Limb (tissue), 2 donors: ENCODE results near the gene RAVER2.

Source experiments
- DNase-seq, 2 donors: peaks; one replicate each; pipeline ENCODE4 v3.0.0-alpha.2; 2016; ENCODE audit errors: extremely low spot score in 2 of 2

The RAVER2 gene

DNA sequence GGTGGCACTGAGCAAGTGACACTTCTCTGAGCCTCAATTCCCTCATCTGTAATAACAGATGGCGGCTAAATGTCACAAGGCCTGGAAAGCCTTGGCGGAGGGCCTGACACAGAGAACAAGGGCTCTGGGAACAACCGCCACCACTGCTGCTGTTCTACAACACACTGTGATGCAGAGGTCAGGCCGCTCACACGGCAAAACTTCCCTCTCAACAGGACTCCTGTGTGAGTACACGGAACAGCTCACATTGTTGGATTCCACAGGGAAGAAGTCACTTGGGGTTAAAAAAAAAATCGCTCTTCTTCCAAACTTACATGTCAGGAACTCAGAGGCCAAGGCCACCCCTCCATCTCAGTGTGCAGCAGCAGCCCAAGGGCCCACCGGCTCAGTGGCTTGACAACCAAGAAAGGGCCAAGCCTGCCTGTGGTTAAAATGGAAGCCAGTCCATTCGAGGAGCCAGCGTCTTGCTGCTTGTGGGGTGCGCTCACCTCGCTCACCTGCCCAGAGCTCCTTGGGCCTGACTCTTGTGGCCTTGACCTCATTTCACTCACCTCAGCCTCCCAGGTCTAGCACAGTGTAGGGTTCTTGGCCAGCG lies 101.1 kb downstream of the RAVER2 start:
- DNase-seq: no peak

DNA sequence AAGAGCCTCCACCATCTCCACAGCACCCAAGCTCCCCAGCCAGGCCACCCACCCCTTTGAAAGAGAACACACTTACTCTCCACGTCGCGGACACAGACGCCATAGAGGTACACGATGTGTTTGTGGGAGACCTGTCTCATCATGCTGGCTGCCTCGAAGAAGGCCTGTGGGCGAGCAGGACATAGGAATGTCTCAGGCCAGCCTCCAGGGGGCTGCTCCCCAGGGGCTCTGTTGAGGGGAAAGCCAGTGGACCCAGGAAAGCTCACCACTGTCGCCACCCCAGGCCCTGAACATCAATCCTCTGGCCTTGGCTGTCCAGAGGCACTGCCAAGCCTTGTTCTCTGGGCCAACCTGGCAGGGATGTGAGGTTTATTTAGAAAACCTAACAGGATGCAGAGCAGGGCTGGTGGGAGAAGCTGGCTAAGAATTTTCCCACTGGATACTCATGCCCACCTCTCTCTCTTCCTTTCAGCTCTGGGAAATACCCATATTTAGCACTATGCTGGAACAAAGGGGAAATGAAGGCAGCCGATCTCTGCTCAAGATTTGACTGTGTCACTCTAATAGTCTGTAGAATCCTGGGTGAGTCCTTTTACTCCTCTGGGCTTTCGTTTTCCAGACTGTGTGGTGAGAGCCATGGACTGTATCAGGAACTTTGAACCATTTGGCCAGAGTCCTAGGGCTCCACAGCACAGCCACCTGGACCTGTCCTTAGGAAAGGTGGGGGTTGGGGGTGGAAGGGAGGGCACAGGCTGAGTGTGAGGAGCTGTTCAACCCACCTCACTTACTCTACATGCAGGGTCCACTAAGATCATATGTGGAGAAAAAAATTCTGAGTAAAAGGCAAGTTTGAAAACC lies 101.9 kb downstream of the RAVER2 start:
- DNase-seq: no peak

DNA sequence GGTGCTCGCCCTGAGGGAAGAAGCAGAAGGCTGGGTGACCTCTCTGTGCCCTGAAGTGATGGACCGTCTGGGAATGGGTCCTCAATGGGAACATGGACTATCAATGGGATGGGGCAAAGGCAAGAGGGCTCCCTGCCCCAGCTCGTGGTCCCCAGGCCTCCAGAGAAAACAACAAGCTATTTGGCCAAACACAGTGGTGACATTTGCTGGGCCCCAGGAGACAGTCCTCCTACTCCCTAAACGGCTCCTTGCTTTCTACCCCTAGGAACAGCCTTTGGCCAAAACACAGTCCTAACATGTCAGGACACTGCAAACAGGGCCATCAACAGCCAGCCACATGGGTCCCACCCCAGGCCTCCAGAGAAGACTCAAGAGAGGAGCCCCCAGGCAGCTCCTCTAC lies 102.8 kb downstream of the RAVER2 start:
- no peak for DNase-seq

GRCh38 chr1:64848136-64848535 lies 103.3 kb downstream of the RAVER2 start:
- no peak for DNase-seq

GRCh38 chr1:64848803-64849202 lies 103.9 kb downstream of the RAVER2 start:
- no peak for DNase-seq

GRCh38 chr1:64849942-64850341 lies 105.1 kb downstream of the RAVER2 start:
- no peak for DNase-seq

DNA sequence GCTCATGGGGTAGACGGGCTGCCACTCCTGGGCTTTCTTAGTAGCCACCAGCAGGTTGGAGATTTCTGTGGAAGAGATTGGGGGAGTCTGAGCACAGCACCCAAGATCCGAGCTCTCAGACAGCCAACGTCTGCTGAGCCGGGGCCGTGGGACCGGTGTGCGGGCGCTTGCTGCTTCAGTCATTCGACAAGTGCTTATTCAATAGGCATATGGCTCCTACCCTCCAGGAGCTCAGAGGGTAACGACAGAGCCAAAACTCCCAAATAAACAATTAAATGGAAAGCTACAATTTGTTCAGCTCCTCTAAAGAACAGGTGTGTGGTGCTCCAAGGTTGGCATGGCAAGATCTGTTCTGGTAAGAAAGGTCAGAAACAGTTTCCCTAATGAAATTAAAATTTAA lies 106.0 kb downstream of the RAVER2 start:
- DNase-seq: no peak

- no peak for DNase-seq
Measured at GRCh38 chr1:64851664-64852063, 106.8 kb downstream of the RAVER2 start.

GRCh38 chr1:64854674-64855073 lies 109.8 kb downstream of the RAVER2 start:
- DNase-seq: no peak

DNA sequence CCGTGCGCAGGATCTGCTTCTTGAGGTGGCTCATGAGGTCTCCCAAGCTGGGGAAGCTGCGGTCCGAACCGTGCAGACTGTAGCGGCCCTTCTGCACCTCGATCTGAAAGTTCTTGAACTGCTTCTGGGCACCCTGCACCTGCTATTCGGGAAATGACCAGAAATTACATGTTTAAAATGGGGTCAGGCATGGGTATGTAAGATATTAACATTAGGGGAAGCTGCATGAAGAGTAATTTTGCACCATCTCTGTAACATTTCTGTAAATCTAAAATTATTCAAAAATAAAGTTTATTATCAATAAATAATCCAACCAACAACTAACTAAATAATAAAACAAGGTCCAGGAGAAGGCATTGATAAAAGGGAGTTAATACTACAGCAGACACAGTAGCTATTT lies 110.7 kb downstream of the RAVER2 start:
- no peak for DNase-seq

DNA sequence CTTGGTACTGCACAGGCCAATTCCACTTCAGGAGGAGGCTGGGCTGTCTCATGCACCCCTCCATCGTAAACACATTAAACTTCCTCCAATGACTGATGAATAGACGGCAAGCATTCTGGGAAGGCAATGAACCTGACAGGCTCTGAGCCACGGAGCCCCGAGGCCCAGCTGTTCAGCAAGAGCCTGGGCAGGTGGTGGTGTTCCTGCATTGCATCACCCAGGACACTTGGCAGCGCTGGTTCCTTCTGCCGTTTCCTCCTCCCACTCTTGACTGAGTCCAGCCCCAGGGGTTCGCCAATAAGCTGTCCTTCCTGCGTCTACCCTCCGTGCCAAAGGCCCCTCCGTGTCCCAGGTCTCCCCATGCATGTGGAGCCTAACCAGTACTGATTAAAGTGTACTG lies 111.7 kb downstream of the RAVER2 start:
- no peak for DNase-seq

DNA sequence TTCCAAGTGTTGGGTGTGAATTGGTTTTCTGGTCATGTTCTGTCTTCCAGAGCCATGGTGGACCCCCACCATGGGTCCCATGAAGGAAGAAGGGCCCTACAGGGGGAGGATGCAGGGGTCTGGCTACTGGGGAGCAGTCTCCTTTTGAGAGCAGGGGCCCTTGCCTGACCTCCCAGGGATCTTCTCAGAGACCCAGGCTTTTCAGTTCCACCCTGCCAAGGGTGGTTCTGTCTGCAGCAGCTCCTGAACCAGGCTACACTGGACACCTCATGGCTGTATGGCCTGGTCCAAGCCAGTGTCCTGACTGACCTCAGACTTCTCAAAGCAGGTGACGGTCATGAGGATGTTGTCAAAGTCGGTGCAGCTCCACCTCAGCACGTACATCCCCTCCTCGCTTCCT lies 112.5 kb downstream of the RAVER2 start:
- DNase-seq: no peak

DNA sequence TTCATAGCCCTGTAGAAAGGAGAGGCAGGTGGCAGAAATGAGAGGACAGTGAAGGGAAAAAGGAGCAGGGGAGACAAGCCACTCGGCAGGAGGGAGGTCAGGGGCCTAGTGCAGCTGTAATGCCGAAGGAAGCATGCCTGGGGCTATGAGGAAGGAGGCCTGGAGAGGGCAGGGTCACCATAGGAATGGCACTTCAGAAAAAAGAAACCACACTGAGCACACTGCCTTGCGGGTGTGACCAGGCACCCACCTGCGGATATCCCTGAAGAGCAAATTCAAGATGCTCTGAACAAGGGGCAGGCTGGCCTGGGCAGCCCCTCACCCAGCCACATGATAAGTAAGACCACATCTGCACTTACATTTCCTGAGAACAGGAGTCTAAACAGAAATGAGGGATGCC lies 116.7 kb downstream of the RAVER2 start:
- no peak for DNase-seq

DNA sequence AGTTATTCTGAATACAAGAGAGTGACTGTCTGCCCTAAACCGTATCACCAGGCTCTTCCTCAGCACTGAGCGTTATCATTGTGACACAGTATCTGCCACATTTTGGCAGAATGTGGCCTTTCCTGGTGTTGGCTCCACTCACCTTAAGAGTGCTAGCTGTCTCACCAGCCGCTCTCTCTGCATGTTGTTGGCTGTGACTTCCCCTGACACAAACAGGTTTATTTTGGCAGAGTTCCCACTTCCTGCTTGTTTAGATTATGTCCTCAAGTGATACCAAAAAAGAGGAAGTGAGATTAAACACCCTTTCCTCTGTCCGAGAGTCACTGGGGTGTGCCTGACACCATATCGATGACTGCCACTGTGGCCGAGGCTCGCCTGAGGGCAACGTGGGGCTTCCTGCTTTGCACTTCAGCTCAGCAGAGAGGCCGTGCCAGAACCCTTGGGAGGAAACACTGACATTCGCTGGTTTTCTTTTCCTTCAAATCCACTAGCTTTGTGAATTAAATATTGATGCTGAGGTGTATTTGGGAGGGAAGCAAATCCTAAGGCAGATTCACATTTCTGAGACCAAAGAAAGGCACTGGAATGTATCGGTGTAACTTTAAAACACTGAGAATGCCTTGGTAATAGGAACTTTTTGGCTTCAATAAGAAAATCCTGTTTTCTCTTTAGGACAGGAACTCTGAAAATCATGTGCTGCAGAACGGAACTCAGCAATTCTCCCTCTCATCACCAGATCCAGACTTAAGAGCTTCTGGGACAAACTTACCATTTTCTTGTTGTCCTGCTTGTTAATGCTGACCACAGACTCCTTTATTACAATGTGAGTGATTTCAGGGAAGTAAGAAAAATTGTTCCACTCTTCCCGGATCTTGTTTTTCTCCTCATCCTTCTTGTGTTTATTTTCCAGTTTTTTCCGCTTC lies 119.4 kb downstream of the RAVER2 start:
- no peak for DNase-seq

DNA sequence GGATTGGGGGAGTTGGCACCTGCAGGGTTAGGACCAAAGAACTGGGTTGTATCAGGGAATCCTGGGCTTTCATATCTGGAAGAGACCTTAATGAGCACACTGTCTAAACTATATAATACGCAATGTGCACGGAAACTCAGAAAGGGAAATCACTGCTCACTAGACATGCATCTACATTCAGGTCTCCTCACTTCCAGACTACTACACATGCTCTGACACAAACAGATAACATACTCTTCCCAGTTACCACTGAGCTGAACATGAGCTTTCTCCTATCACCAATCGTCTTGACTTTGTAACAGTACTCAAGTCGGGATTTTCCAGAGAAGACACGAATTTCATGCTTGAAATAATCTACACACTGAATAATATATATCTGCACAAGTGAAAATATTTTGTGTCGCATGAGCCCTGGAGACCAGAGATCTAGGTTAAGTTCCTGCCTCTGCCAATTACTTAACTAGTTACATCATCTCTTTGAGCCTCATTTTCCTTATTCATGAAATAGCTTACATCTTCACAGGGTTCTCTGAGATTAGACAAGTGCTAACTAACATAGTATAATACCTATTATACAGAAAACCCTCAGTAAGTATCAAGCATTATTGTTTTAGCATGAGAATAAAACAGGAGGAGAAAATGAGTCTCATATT lies 120.4 kb downstream of the RAVER2 start:
- DNase-seq: no peak

DNA sequence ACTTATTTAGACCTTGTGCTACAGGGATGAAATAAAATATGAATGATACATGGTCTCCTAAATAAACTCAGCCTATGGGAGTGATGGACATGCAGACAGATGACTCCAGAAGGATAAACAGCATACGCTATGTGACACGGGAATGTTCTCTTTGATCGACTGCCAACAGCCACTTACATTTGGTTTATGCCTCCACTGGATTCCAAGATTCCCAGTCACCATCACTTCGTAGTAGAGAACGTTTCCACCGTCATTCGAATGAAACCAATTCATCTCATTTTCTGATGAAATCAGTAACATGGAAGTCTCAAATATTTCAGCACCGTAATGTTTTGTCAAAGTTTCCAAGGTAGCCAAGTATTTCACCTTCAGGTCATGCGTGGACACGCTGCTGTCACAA lies 121.8 kb downstream of the RAVER2 start:
- DNase-seq: no peak

GRCh38 chr1:64867266-64867665 lies 122.4 kb downstream of the RAVER2 start:
- no peak for DNase-seq

GRCh38 chr1:64871256-64871655 lies 126.4 kb downstream of the RAVER2 start:
- DNase-seq: no peak

DNA sequence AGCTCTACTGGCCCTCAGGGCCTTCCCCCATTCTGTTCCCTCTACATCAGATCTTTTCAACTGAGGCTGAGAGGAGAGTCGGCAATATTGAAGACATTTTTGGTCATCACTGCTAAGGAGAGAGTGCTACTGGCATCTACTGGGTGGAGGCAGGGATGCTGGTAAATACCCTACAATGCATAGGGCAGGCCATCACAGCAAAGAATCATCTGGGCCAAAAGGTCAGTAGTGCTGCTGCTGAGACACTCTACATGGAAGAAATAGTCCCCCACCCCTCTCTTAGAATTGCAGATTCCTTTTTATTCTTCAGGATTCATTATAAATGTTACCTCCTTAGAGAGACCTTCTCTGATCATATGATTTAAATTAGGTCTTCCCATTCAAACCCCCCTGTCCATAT lies 127.2 kb downstream of the RAVER2 start:
- no peak for DNase-seq

- no peak for DNase-seq
Measured at GRCh38 chr1:64873576-64873975, 128.7 kb downstream of the RAVER2 start.

DNA sequence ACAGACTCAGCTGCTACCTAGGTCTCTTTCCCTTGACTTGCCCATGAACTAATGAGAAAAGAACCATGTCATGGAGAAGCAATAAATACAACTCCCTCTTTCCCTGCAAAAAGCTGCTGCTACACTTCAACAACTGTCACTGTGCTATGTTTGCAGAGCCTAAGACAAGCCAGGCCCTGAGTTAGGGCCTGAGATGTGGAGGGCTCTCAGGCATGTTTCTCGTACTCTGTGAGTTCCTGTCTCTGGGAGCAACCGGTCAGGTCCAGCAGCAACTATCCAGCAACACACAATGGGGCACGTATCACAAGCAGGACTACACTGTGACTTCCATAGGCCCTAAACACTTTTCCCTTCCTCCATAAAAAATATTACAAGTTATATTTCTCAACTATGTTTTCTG lies 129.8 kb downstream of the RAVER2 start:
- DNase-seq: no peak

- DNase-seq: no peak
Measured at GRCh38 chr1:64875101-64875500, 130.2 kb downstream of the RAVER2 start.
